GM12878 (cell line): Measurements from ENCODE around the gene PRKAB1. TPM values are rescaled to one million over a fixed set of nuclear protein-coding genes. Genes with fewer than 3 reads are reported as not detected.

Experiments used
- ATAC-seq: fragments of 200-7000 bp; cut with Tn5 transposase; 3 replicates; pipeline ENCODE4 v1.9.1; 2020; ENCODE audit warnings: mild to moderate bottlenecking, moderate library complexity
- BruUV-seq: library from RNA; stranded (reverse); fragments of 400-500 nt; replicated peaks from 2 replicates; lab custom pipeline; 2021; lab: Mats Ljungman, UMichigan
- CTCF ChIA-PET: fragments of 300-600 bp; sonication (Branson Sonifier 250); formaldehyde crosslinking; extraction: SDS; loops from one replicate; lab custom pipeline; 2021; ENCODE audit warnings: inconsistent platforms; lab: Yijun Ruan, JAX
- POLR2A ChIA-PET: fragments of 350-600 bp; formaldehyde crosslinking; extraction: SDS; loops from one replicate; lab custom pipeline; 2021; ENCODE audit warnings: inconsistent platforms; lab: Charles Lee
- RAD21 ChIA-PET: fragments of 300-600 bp; sonication (Branson Sonifier 250); formaldehyde crosslinking; loops from one replicate; lab custom pipeline; 2023; ENCODE audit warnings: antibody characterized with exemption; ENCODE audit not compliant: unreplicated experiment; lab: Charles Lee
- SMC1A ChIA-PET: fragments of 300-600 bp; sonication (Branson Sonifier 250); formaldehyde crosslinking; loops from one replicate; lab custom pipeline; 2023; ENCODE audit not compliant: unreplicated experiment, uncharacterized antibody; lab: Charles Lee
- DNase-seq: peaks from one replicate; pipeline ENCODE4 v3.0.0-alpha.2; 2011; ENCODE audit warnings: low read depth, low spot score
- FAIRE-seq: peaks from 3 replicates; lab custom pipeline; 2011; peaks lifted over from hg19 to GRCh38; lab: Jason Lieb, UNC
- H2AFZ ChIP-seq: 2 replicates; pipeline ENCODE4 v1.6.0; 2011; ENCODE audit warnings: low read depth, low read length, control low read depth; ENCODE audit not compliant: control insufficient read depth
- H3K27ac ChIP-seq: 2 replicates; pipeline ENCODE4 v1.5.1; 2011; ENCODE audit warnings: control low read depth; ENCODE audit not compliant: control insufficient read depth, insufficient read depth
- H3K27me3 ChIP-seq, 2 experiments: replicated peaks in 1 of 2; 2 replicates each; pipeline versions ENCODE4 v1.6.0 to v1.6.1; 2011; ENCODE audit warnings: low read length in 1 of 2; ENCODE audit not compliant: control insufficient read depth in 2 of 2, insufficient read depth in 2 of 2
- H3K36me3 ChIP-seq, 2 experiments: 2 replicates each; pipeline ENCODE4 v1.5.1; 2011; ENCODE audit warnings: low read length in 1 of 2; ENCODE audit not compliant: control insufficient read depth in 2 of 2, insufficient read depth in 2 of 2
- H3K4me1 ChIP-seq: 2 replicates; pipeline ENCODE4 v1.6.1; 2011; ENCODE audit warnings: mild to moderate bottlenecking, low read length, moderate library complexity, mixed read lengths; ENCODE audit not compliant: control insufficient read depth, insufficient read depth
- H3K4me2 ChIP-seq: 2 replicates; pipeline ENCODE4 v1.6.0; 2011; ENCODE audit warnings: control low read depth; ENCODE audit not compliant: control insufficient read depth, insufficient read depth
- H3K4me3 ChIP-seq: fragments of 200-600 bp; sonication (generic); 2 replicates; pipeline ENCODE4 v1.5.1; 2016
- H3K79me2 ChIP-seq: 2 replicates; pipeline ENCODE4 v1.6.0; 2011; ENCODE audit warnings: low read length; ENCODE audit not compliant: control insufficient read depth, insufficient read depth
- H3K9ac ChIP-seq: 2 replicates; pipeline ENCODE4 v1.8.0; 2011; ENCODE audit warnings: low read length, control low read depth, mixed read lengths; ENCODE audit not compliant: control insufficient read depth, insufficient read depth
- H3K9me3 ChIP-seq: replicated peaks from 3 replicates; pipeline ENCODE4 v1.5.1; 2011; ENCODE audit warnings: mild to moderate bottlenecking, low read length; ENCODE audit not compliant: control insufficient read depth, insufficient read depth
- H4K20me1 ChIP-seq: 2 replicates; pipeline ENCODE4 v1.6.0; 2011; ENCODE audit not compliant: control insufficient read depth, insufficient read depth
- BCL3 ChIP-seq: IDR thresholded peaks from 2 replicates; pipeline ENCODE4 v1.6.1; 2011; ENCODE audit warnings: borderline replicate concordance, low read depth, mild to moderate bottlenecking, moderate library complexity, low read length; ENCODE audit not compliant: insufficient read depth, poor library complexity, severe bottlenecking
- CBX3 ChIP-seq: fragments of 200-600 bp; sonication (generic); IDR thresholded peaks from 2 replicates; pipeline ENCODE4 v1.6.1; 2016; ENCODE audit warnings: low read depth, borderline replicate concordance
- CEBPB ChIP-seq, 2 experiments: fragments of 150-350 bp in 1 of 2; IDR thresholded peaks; 2 replicates each; pipeline ENCODE4 v1.6.1; 2012 to 2014; ENCODE audit warnings: low read depth in 2 of 2, low read length in 2 of 2, borderline replicate concordance in 1 of 2, inconsistent platforms in 1 of 2
- CHD1 ChIP-seq: IDR thresholded peaks from 2 replicates; pipeline ENCODE4 v1.6.1; 2012; ENCODE audit warnings: low read depth, low read length, improper control_type of control experiment
- IRF3 ChIP-seq: fragments of 450-650 bp; IDR thresholded peaks from 2 replicates; pipeline ENCODE4 v1.6.1; 2014; ENCODE audit warnings: mild to moderate bottlenecking
- MYC ChIP-seq: IDR thresholded peaks from 2 replicates; pipeline ENCODE4 v1.6.1; 2011; ENCODE audit warnings: mild to moderate bottlenecking, low read length, moderate library complexity, inconsistent platforms; ENCODE audit not compliant: insufficient read depth, insufficient replicate concordance, insufficient read length, severe bottlenecking
- NFYB ChIP-seq: IDR thresholded peaks from 2 replicates; pipeline ENCODE4 v1.6.1; 2011; ENCODE audit warnings: low read depth, mild to moderate bottlenecking, low read length, improper control_type of control experiment, moderate library complexity; ENCODE audit not compliant: insufficient read depth
- NRF1 ChIP-seq: conservative IDR thresholded peaks from 2 replicates; pipeline ENCODE4 v1.6.1; 2011; ENCODE audit warnings: mild to moderate bottlenecking, low read depth, low read length, improper control_type of control experiment
- SMAD5 ChIP-seq: IDR thresholded peaks from 2 replicates; pipeline ENCODE4 v1.6.1; 2016; ENCODE audit warnings: antibody characterized with exemption, low read depth
- SP1 ChIP-seq: IDR thresholded peaks from one replicate; pipeline ENCODE4 v1.6.1; 2011; ENCODE audit warnings: low read depth, low read length
- TAF1 ChIP-seq: IDR thresholded peaks from 2 replicates; pipeline ENCODE4 v1.6.1; 2011; ENCODE audit warnings: mild to moderate bottlenecking, low read depth, low read length, borderline replicate concordance
- ZBED1 ChIP-seq: IDR thresholded peaks from 2 replicates; pipeline ENCODE4 v1.6.1; 2016; ENCODE audit warnings: borderline replicate concordance
- ZNF592 ChIP-seq: fragments of 450-650 bp; IDR thresholded peaks from 2 replicates; pipeline ENCODE4 v1.6.1; 2017; ENCODE audit warnings: mild to moderate bottlenecking, moderate library complexity
- ZZZ3 ChIP-seq: IDR thresholded peaks from 2 replicates; pipeline ENCODE4 v1.6.1; 2011; ENCODE audit warnings: low read depth; ENCODE audit not compliant: control insufficient read depth, insufficient read length
- WGBS: methylation state at CpG from one replicate; pipeline ENCODE4 v1.1.6; 2016; ENCODE audit warnings: low lambda C conversion rate; ENCODE audit not compliant: insufficient replicate concordance, insufficient coverage; ENCODE audit errors: missing lambda C conversion rate; 5-methylcytosine and 5-hydroxymethylcytosine counted together
- in situ Hi-C: fragments of 300-500 bp; cut with MboI; formaldehyde crosslinking; loops from 9 replicates; pipeline ENCODE4 v1.14.3; 2018; ENCODE audit warnings: mixed read lengths
- intact Hi-C: fragments of 100-400 bp; cut with micrococcal nuclease; formaldehyde crosslinking; loops from one replicate; pipeline ENCODE4 v1.14.2; 2022; ENCODE audit not compliant: unreplicated experiment
- polyA plus RNA-seq, 11 experiments: library from polyadenylated mRNA; depleted of rRNA in 4 of 11; unstranded in 6 of 11; stranded (reverse) in 5 of 11; fragments of >200 nt; fragmentation: Nextera tagmentation in 4 of 11; fragmentation: Illumina TruSeq in 1 of 11; extraction: Ambion mirVana in 4 of 11; extraction: Trizol in 1 of 11; gene quantifications; 1 replicate in 1 of 11; 2 replicates in 10 of 11; pipeline versions ENCODE4 v1.2.1 to v1.2.3, GENCODE V29; 2011 to 2016; ENCODE audit warnings: inconsistent platforms in 2 of 11, missing spikeins in 2 of 11, low read depth in 1 of 11
- total RNA-seq, 4 experiments: library from RNA; depleted of rRNA in 3 of 4; stranded (reverse); fragments of >200 nt in 3 of 4; fragmentation: Illumina TruSeq in 1 of 4; extraction: Trizol in 1 of 4; gene quantifications; 2 replicates each; pipeline versions ENCODE4 v1.2.1 to v1.2.3, GENCODE V29; 2013 to 2021

Gene PRKAB1
- total and polyA plus RNA-seq, 10 of the 15 experiments (the other 5 are each of a cell fraction or from before 2014, with no cell fraction given) = 24.6 to 85.0 (median 50.6) TPM

DNA sequence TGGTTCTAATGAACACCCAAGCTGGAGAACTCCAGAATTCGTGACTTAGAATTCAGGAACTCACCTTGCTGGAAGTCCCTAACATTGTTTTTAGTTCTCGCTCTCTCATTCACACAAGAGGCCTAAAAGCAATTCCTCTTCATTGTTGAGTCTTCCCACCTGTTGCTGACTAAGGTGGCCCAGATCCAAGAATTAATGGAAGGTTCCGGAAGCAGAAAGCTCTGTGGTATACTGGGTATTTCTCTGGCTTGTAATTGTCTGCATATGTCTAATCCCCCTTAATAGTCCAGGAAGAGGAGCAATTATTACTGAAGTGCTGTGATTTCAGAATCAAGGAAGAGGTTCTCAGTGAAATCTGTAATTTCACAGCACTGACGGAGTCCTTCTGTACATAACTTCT lies 43.0 kb upstream of the PRKAB1 start (continued):
- TF ChIP-seq ZZZ3 (no peak), SP1 (no peak)
- TF ChIP-seq, all 136 proteins: peak for 0

GRCh38 chr12:119627019-119627643 lies 40.8 kb upstream of the PRKAB1 start:
- intact Hi-C loops (no loop called here), in situ Hi-C loops (no loop called here)
- WGBS = 29% methylated on average over 6 of the region's 6 CpGs
- FAIRE-seq (no peak), DNase-seq (no peak), ATAC-seq (no peak)
- H3K4me2 ChIP-seq = no peak overlapping the region
- no peaks in the 10 kb centered on the region; a peak in 1 of 4 replicates for H3K27me3 ChIP-seq
- no peaks in the 10 kb centered on the region for H3K79me2 ChIP-seq
- no peaks in the 10 kb centered on the region for H3K9me3 ChIP-seq
- ChIA-PET RAD21 (no interaction called here), SMC1A (interaction anchor here (1.1 kb wide), 1 partner anchor 21 kb away, joined by 3 read pairs; no protein-coding TSS in a partner anchor), CTCF (no interaction called here), POLR2A (no interaction called here)
- H3K4me1 ChIP-seq = no peaks in the 10 kb centered on the region
- TF ChIP-seq CBX3 (no peak), BCL3 (no peak), ZBED1 (no peak), SMAD5 (no peak), NRF1 (no peak), TAF1 (no peak), IRF3 (no peak), NFYB (no peak), MYC (no peak), ZNF592 (no peak), CEBPB (IDR thresholded peaks at IDR 0.05; ENCODE audit: borderline replicate concordance in 1 of 2, low read depth in 2 of 2, low read length in 2 of 2) (no peak), CHD1 (no peak)
- H3K27ac ChIP-seq = no peak overlapping the region
- H3K36me3 ChIP-seq = no peaks in the 10 kb centered on the region
- no peak overlapping the region for H2AFZ ChIP-seq
- H3K9ac ChIP-seq = no peak overlapping the region
- BruUV-seq = no TSS peak
- H4K20me1 ChIP-seq = no peaks in the 10 kb centered on the region
- no peak overlapping the region for H3K4me3 ChIP-seq
